NCI-H1436 treated with DMSO at 0.1 percent for 48 hours (cell line): Measurements from ENCODE around the gene CDO1.

Source experiments
- DNase-seq: peaks from one replicate; lab custom pipeline; 2025; lab: John Stamatoyannopoulos, UW

CDO1 gene

DNA sequence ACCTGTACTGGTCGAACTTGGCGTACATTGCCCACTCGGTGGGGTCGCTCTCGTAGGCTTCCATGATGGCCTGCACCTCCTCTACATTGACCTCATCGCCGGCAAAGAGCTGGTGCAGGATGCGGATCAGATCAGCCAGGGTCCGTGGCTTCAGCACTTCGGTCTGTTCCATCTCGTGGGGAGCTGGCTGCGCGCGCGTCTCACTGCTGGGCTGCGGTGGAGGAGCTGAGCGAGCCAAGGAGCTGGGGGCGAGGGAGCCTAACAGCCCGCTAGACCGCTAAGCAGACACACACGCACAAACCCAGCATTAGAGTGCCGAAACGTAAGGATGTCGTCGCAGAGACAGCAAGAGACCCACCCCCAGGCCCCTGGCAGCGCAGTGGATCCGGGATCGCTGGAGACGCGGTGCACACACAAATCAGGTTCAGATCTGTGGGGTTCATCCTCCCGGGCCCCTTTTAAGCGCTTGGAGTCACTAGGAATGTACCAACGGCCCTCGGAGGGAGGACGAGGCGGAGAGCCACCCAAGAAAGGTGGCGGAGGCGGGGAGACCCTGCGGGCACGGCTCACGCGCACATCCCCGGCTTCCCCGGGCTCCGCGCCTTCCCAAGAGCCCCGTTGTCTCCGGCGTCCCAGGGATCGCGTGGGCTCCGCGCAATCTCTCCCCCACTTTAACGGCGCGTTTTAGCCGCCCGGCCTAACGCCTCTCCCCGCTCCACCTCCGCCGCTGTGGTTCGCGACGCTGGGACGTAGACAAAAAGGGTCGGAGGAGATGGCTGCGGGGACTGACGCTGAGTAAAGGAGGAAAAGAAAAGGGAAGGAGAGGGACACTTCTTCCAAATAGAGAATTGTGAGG, at the start of gene CDO1:
Gene CDO1, minus strand, starts transcription at position 434 of the 856 bp plus-strand sequence. Its CDS starts 262 bp downstream, at position 172.
- DNase-seq = no peak

DNA sequence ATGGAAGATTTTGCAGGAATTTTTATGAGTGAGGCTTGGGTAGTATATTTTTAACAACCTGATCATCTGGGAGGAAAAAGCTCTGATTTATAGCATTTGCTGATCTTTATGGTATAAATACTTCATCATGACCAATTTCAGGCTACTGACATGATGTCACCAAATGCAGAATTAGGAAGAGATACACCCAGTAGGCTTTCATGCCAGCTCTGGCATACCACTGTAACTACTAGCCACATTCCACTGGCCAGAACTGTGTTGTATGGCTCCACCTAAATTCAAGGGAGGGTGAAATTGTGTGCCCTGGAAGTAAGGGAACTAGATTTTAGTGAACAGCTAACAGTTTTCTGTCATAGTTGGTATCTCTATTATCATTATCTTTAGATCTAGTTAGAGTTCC, 42.9 kb upstream of the CDO1 start:
- DNase-seq = no peak

- DNase-seq = no peak
Observed at GRCh38 chr5:115858396-115858795, 41.9 kb upstream of the CDO1 start.

DNA sequence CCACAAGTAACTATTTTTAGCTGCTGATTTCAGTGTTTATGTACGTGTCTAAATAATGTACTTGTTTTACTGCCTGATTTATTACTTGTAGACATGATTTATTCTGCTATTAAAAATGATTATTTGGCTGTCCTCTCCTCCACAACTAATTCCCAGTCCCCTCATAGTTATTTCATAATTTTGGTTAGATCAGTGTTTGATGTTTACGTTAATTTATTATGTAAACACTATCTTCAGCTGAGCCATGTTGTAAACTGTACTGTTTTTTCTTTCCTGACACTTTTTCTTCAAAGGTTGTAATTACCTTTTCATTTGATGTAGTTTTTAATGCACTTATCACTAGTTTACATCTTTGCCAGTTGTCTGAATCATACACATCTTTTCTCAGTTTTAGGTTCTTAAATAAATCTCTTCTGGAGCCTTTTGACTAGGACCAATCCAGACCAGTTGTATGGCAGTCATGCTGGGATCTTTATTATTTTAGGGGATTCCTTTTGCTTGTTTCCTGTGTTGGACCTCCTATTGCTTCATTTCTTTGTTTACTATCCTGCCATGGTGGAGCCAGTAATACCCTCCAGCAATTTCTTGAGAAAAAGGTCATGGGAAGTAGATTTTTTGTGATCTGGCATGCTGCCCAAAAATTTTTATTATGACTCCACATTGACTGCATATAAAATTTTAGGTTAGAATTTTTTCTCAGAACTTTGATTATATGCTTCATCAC, 41.3 kb upstream of the CDO1 start:
- no peak for DNase-seq

DNA sequence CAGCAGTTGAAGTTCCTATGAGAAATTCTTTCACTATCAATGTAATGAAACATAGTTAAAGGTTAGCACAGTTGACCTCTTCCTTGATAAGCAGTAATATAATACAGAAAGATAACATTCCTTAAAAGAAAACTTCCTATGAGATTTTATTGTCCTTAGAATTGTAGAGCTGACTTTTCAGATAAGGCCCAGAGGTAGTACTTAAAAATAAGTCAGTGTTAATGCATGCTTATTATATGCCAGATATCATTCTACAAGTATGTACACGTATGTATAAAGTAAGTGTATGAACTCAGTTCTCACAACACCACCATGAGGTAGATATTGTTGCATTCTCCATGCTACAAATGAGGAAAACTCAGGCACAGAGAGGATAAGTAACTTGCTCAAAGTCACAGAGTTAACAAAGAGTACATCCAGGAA, 40.6 kb upstream of the CDO1 start:
- no peak for DNase-seq

- DNase-seq = no peak
Observed at GRCh38 chr5:115855959-115856358, 39.5 kb upstream of the CDO1 start.

GRCh38 chr5:115854139-115854538, 37.7 kb upstream of the CDO1 start:
- DNase-seq = no peak

GRCh38 chr5:115850744-115851416, 34.4 kb upstream of the CDO1 start:
- no peak for DNase-seq

- DNase-seq = no peak
Observed at GRCh38 chr5:115849258-115849798, 32.9 kb upstream of the CDO1 start.

DNA sequence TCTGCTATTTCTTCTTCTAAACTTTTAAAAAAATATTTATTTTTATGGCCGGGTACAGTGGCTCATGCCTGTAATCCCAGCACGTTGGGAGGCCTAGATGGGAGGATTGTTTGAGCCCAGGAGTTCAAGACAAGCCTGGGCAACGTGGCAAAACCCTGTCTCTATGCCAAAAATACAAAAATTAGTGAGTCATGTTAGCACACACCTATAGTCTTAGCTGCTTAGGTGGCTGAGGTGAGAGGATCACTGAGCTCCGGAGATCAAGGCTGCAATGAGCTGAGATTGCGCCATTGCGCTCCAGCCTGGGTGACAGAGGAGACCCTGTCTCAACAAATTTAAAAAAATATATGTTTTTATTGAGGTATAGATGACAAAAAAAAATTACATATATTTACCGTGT, 30.8 kb upstream of the CDO1 start:
- DNase-seq = no peak

DNA sequence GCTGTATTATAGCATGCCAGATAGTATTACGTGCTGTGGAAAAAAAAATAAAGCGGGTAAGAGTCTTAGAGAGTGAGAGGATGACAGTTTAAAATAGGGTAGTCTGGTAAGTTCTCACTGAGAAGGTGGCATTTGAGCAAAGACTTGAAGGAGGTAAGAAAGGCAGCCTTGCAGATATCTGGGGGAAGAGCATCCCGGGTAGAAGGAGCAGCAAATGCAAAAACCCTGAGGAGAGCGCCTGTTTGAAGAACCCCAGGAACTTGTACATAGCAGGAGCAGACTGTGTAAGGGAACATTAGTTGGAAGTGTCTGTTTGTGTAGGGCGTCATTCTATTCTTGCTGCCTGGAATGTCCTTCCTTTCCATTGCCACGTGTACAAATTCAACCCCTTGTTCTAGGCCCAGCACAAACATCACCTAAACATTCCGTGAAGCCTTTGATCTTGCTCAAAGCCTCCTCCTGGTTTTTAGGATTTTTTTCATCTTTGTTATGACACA, 27.9 kb upstream of the CDO1 start:
- no peak for DNase-seq

GRCh38 chr5:115843444-115844130, 27.1 kb upstream of the CDO1 start:
- DNase-seq = no peak

DNA sequence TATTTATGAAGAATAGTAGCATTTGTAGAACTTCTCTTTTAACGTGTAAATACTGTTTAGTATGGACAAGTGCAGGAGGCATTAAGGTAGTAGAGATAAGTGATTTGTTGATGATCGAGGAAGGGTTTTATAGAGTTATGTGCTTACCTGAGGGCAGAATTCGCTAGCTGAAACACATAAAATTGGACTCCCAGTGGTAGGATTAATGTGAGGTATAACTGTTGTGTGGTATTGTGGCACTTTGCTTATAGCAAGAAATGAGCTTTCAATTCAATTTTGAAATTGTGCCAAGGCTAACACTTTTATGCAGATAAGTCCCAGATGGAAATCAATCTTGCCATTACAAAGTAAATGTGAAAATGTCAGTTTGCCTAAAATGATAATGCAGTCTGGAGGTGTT, 26.5 kb upstream of the CDO1 start:
- DNase-seq = no peak

DNA sequence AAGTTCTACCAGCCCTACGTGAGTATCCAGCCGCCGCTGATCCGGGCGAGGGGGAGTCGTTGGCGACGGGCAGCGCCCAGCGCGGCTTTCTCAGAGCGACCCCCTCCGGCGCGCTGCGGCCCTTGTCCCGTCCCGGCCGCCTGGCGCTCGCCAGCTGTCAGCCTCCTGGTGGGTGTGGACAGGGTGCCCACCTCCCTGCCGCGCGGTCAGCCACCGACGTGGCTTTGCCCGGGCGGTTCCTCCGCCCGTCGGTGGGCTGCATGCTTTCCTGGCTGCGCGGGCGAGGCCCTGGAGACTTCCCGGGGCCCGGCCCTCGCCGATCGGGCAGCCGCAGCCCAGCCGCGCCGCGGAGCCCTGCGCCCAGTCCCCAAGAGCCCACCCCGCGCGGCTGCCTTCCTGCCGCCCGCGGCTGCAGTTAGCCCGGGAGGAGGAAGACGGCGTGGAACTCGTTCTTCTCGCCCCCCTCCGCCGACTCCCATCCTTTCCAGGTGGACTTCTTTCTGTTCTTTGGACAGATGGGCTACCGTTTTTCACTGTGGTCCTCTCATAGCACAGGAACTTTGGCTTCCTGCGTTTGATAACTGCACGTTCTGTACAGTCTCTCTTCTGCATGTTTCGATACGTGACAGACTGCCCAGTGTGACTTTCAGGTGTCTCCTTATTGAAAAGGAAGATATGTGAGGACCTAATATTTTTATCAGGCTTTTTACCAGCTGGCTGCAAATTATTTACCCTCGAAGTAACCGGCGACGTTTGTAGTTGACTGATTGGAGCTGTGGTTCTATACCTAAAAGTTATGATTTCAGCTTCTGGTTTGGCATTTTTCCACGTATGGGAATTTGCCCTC, 25.9 kb upstream of the CDO1 start:
- no peak for DNase-seq

- DNase-seq = peak; percentile 70
Observed at GRCh38 chr5:115841382-115842088, 25.1 kb upstream of the CDO1 start, which contains the start of the genes AP3S1 and ATG12. AP3S1 (plus strand) TSS chr5:115841935; CDS start chr5:115842038, 103 bp downstream. ATG12 (minus strand) TSS chr5:115841565; CDS start chr5:115841552, 13 bp downstream.

GRCh38 chr5:115840873-115841272, 24.4 kb upstream of the CDO1 start:
- no peak for DNase-seq

DNA sequence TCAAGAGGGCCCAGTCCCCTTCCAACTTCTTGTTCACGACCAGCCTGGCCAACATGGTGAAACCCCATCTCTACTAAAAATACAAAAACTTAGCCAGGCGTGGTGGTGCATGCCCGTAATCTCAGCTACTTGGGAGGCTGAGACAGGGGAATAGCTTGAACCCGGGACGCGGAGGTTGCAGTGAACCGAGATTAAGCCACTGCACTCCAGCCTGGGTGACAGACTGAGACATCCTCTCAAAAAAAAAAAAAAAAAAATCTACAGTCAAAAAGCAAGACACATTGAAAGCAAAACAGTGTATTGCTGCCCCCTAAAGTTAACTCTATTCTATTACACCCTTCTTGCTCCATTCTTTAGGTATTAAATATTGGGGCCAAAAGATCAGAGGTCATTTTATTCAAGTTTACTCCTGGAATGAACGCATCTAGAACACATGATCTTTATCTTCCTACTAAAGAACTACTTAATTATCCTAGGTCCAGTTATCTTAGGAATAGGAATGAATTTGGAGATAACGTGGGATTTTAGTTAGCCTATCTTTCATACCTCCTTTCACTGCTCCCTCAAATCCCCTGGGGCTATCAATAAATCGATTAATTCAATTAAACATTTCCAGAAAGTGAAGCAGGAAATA, 22.5 kb upstream of the CDO1 start:
- DNase-seq = no peak

DNA sequence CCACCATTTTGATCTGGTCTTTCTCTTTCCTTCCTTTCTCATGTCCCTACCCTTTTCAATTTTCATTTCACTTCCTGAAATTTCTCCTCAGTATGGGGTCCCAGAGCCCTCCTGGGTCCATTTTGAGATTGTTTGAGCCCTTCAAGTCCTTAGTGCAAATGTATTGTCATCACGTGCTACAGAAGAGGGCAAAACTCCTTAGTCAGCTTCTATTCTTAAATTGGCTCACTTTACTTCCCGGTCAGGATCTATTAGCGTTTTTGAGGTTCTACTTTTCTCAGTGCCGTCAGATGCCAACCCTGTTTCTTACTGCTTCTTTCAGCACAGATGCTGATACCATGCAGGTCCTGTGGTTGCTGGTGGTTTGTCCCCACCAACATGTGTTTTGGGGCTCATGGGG, 19.0 kb upstream of the CDO1 start:
- DNase-seq = no peak

DNA sequence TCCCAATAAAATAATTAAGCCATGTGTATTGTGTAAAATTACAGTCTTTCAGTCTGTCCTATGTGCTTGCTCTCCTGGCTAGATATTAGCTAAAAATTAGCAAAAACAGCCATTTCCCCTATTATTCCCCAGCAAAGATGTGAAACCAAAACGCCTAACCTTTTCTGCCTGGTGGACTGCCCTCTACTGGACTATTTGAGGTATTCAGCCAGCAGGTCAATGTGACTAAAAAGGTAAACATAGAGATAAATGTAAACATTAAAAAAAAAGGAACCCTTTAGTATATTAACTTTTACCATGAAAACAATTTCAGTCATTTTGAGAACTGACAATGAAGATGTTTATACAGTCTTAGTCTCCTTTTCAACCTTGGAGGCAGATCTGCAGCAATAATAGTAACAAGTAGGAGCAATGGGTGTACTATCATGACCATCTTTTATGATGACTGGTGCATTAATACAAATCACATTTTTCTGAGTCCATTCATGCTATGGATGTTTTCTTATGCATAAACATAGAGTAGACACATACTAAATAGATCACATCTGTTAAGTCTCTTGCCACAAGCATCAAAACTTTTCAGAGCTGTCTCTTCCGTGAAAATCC, 14.8 kb upstream of the CDO1 start:
- DNase-seq = no peak
